ENCODE results near the gene UBA52. TPM values are rescaled to one million over a fixed set of nuclear protein-coding genes. Genes with fewer than 3 reads are reported as not detected.

UBA52 gene
- total and polyA plus RNA-seq, 2 of the 8 experiments (the other 6 are each of a cell fraction or from before 2014, with no cell fraction given): 1,340 to 5,409 TPM

DNA sequence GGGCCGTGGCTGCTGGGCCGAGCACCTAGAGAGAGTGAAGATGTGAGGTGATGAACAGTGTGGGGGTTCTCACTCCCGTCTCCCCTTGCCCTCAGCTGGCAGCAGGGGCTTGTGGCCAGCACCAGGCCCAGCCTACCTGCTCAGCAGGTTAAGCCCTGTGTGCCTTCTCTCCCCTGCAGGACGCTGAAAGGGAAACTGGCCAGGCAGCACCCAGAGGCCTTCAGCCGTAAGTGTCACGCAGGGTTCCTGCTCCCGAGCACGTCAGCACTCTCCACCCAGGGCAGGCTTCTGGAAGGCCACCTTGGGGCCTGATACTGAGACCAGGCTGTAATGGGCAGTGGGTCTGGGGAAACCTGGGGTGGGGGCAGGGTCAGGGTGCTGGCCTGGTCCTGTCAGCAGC lies 4.7 kb upstream of the UBA52 start (continued):
- TF ChIP-seq, protein P1, sequence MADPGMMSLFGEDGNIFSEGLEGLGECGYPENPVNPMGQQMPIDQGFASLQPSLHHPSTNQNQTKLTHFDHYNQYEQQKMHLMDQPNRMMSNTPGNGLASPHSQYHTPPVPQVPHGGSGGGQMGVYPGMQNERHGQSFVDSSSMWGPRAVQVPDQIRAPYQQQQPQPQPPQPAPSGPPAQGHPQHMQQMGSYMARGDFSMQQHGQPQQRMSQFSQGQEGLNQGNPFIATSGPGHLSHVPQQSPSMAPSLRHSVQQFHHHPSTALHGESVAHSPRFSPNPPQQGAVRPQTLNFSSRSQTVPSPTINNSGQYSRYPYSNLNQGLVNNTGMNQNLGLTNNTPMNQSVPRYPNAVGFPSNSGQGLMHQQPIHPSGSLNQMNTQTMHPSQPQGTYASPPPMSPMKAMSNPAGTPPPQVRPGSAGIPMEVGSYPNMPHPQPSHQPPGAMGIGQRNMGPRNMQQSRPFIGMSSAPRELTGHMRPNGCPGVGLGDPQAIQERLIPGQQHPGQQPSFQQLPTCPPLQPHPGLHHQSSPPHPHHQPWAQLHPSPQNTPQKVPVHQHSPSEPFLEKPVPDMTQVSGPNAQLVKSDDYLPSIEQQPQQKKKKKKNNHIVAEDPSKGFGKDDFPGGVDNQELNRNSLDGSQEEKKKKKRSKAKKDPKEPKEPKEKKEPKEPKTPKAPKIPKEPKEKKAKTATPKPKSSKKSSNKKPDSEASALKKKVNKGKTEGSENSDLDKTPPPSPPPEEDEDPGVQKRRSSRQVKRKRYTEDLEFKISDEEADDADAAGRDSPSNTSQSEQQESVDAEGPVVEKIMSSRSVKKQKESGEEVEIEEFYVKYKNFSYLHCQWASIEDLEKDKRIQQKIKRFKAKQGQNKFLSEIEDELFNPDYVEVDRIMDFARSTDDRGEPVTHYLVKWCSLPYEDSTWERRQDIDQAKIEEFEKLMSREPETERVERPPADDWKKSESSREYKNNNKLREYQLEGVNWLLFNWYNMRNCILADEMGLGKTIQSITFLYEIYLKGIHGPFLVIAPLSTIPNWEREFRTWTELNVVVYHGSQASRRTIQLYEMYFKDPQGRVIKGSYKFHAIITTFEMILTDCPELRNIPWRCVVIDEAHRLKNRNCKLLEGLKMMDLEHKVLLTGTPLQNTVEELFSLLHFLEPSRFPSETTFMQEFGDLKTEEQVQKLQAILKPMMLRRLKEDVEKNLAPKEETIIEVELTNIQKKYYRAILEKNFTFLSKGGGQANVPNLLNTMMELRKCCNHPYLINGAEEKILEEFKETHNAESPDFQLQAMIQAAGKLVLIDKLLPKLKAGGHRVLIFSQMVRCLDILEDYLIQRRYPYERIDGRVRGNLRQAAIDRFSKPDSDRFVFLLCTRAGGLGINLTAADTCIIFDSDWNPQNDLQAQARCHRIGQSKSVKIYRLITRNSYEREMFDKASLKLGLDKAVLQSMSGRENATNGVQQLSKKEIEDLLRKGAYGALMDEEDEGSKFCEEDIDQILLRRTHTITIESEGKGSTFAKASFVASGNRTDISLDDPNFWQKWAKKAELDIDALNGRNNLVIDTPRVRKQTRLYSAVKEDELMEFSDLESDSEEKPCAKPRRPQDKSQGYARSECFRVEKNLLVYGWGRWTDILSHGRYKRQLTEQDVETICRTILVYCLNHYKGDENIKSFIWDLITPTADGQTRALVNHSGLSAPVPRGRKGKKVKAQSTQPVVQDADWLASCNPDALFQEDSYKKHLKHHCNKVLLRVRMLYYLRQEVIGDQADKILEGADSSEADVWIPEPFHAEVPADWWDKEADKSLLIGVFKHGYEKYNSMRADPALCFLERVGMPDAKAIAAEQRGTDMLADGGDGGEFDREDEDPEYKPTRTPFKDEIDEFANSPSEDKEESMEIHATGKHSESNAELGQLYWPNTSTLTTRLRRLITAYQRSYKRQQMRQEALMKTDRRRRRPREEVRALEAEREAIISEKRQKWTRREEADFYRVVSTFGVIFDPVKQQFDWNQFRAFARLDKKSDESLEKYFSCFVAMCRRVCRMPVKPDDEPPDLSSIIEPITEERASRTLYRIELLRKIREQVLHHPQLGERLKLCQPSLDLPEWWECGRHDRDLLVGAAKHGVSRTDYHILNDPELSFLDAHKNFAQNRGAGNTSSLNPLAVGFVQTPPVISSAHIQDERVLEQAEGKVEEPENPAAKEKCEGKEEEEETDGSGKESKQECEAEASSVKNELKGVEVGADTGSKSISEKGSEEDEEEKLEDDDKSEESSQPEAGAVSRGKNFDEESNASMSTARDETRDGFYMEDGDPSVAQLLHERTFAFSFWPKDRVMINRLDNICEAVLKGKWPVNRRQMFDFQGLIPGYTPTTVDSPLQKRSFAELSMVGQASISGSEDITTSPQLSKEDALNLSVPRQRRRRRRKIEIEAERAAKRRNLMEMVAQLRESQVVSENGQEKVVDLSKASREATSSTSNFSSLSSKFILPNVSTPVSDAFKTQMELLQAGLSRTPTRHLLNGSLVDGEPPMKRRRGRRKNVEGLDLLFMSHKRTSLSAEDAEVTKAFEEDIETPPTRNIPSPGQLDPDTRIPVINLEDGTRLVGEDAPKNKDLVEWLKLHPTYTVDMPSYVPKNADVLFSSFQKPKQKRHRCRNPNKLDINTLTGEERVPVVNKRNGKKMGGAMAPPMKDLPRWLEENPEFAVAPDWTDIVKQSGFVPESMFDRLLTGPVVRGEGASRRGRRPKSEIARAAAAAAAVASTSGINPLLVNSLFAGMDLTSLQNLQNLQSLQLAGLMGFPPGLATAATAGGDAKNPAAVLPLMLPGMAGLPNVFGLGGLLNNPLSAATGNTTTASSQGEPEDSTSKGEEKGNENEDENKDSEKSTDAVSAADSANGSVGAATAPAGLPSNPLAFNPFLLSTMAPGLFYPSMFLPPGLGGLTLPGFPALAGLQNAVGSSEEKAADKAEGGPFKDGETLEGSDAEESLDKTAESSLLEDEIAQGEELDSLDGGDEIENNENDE (IDR thresholded peaks at IDR 0.05; ENCODE audit: insufficient replicate concordance, low read length): no peak
